GM21360 (cell line): ENCODE data around the gene DPM1.
A peak's percentile ranks its signal among the peaks of the same experiment; 100 is the strongest.

Experiments
- ATAC-seq: cut with Tn5 transposase; IDR thresholded peaks from one replicate; pipeline ENCODE4 v1.9.1; 2021; ENCODE audit warnings: mild to moderate bottlenecking, moderate library complexity; ENCODE audit not compliant: unreplicated experiment

Gene DPM1

DNA sequence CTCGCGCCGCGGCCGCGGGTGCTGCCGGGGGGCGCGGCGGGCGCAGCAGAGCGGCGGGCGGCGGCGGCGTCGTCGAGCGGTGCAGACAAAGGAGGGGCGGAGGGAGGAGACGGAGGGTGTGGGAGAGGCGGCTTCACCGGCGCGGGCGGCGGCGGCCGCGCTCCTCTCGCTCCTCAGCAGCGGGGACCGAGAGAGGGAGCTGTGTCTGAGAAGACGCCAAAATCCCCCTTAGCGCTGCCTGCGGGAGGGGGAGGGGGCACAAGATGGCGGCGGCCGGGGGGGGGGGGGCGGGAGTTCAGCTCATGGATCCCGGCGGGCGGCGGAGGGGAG, 27.4 kb downstream of the DPM1 start:
- peak; percentile 14 for ATAC-seq

DNA sequence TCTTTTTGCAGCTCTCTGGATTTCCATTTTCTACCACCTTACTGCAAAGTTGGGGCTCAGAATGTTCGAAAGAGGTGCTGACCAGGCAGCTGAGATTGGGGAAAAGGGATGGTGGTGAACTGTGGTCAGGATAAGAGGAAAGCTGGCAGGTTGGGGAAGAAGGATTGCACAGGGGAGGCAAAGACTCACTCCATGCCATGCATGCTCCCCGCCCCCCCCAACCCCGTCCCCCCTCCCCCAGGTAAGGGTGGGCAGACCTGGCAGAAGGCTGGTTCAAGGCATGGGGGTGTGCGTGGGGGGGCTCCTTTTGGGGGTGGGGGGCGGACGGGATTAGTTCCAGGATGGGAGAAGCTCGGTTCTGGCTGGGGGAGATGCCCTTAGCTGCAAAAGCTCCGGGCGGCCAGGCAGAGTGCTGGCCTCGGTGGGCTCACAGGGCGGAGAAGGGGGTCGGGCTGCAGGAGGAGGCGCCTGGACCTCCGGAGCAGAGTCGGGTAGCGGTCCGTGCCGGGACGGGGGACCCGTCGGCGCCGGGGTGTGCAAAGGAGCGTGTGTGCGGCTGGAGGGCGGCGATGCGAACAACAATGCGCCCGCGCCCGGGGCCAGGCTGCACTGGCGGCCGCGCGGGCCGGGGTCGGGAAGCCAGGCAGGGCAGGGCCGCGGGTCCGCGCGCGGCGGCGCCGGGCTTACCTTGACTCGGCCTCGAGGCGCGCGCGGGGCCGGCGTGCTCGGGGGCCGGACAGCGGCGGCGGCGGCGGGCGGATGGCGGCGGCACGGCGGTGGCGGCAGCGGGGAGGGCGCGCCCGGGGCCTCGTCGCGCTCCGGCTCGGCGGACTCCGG, 28.0 kb downstream of the DPM1 start:
- peak; percentile 7 for ATAC-seq

DNA sequence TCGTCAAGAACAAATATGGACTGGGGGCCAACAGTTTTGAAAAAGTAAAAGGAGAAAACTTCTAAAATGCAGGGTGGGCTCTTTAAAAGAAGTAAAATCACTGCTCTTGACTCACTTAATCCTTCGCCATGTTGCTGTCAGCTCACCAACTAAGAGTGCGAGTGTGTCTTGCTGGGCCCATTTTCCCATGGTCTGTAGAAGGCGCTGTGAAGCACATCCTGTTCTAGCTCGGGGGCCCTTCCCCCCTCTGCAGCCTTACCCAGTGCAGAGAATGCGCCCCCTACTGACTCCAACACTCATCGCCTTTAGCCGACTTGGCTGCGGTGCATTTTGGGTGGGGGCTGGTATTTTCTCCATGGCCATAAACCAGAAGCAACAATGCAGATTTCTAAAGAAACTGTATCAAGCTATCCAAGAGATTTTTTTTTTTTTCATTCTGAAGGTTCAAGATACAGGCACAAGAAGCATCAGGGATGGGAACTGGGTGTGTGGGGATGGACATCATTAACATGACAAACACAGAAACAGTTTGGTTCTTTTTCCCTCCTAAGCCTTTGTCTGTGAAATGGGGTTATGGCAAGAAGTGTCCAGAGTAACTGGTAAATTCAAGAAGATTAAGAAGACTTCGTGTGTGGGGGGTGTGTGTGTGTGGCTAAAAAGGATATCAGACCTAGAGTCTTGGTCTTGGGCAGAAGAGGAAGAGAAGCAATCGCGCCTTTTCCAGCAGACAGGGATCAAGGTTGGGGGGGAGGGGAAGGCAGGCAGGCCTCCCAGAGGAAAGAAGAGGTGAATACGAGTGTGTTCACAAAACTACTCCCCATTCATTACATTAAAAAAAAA, 28.8 kb downstream of the DPM1 start:
- ATAC-seq, result peak; percentile 61

DNA sequence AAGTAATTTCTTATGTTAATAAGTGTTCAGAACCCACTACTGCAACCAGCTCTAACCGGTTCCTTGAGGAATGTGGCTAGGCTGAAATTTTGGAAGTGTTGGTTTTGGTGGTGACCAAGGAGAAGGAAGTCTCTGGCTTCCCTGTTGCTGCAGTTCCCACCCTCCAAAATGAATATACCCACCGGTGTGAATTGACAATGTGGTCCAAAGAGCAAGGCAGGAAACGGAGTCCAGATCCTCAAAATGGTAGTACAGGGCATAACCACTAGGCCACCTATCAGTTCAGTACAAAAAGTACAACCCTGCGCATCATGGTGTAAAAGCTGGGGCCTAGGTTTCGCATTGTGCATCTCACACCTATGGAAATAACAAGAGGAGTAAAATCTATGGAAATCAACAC, 29.9 kb downstream of the DPM1 start:
- no peak for ATAC-seq

DNA sequence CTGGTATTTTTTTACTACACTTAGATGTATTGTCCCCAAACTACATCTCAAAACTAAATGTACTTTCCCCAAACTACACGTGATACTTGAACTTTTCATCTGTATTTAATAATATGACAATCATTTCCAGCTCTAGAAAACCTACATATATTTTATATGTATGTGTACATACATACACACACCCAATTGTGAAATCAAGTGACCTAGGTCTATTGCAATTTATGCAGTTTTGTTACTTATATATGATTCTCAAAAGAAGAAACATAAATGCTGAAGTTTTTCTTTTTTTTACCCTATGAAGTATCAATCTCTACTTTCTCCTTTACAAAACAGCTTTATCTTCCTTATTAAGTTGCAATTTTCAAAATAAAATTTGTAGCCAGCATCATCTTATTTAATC, 31.8 kb downstream of the DPM1 start:
- ATAC-seq, result no peak

DNA sequence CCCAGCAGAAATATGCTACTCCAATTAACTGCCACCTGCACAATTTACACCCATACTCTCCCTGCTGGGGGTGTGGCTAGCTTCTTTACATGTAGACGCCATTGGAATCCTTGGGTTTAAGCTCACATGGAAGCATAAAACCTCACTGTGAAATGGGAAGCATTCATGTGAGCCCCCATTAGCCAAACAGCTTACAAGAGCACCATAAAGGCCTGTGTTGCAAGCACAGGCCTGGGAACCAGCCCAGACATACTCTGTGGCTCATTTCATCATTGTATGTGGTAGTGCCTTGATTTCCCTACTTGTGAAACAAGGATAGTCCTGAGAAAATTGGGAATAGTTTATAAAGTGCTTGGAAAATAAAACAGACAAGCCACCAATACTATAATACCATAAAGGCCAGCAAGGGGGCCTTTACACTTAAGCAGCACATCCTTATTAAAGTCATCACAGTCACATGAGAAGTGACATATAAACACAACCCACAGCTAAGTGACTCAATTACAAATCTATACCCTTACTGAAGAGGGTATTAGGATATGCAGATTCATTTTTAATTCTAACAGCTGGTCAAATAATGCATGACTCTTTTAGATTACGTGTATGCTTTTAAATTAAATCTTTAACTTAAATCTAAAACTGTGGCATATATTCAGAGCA, 33.9 kb downstream of the DPM1 start:
- ATAC-seq, result no peak

DNA sequence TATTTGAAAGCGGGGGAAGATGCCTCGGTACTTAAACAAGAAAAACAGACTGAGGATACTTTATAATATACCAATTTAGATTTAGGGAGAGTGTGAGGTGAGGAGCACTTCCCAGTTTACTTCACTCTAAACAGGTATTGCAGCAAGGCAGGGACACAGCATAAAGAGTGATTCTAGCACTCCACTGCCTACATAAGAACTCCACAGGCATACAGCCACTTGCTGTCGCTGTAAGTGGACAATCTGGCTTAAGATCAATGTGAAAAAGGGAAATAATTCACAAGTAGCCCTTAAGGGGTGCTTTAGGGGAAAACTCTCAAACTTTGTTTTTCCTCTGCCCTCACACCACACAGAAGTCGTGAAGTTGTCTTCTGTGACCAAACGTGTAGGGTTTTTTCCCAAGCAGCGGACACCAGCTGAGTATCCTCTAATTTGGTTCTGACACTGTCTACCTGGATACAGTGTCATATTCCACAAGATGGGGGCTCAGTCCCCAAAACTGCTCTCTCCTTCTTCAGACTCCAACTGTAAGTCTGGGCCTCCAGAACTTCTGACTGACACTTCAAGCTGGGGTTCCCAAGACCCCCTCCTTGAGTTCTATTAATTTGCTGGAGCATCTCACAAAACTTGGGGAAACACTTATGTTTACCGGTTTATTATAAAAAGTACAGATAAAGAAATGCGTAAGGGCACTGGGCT, 36.4 kb downstream of the DPM1 start:
- ATAC-seq, result no peak

DNA sequence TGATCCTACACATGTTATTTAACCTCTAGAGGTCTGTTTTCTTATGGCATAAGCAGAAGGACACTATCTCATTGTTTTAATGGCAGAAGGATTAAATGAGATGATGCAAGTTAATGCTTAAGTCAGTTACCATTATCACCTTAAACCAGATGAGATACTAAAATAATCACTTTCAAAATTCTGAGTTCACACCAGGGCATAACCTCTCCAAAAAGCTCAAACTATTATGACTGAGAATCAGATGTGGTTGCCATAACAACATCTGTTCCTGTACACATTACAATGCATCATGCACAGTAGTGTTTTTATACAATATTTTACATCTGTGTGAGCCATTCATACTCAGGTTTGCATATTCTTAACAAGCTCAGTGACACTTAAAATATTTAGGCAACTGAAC, 37.3 kb downstream of the DPM1 start:
- no peak for ATAC-seq

DNA sequence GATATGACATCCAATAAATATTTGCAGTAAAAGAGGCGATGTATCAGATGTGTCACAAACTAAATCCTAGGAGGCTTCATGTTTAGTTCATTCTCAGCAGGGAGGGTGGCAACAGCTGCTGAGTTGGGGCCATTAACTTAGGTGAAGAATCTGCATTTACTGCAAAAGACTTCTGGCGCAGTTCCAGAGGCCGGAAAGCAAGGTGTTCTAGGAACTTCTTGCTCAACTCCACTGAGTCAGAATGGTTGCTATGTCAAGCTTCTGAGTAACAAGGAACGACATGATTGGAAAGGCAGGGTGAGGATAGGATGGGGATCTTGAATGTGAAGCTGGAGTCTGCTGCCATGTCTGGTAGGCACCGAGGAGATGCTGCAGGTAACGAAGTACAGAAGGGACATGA, 38.8 kb downstream of the DPM1 start:
- no peak for ATAC-seq

DNA sequence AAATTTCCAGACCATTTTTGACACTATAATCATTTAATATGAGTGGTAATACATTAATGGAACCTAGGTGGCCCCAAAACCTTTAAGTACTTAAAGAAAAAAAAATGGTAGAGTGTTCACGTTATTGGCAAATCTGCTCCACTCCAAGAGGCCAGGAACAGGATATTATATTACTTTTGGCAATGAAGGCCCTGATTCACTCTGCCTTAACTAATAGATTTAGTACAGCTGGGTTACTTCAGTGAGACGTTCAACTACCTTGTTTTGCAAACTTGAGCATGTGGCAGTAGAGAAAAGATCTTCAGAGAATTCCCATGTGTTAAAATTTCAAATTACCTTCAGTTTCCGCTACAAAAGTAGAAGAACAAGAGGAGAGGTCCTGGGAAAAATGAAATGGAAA, 39.9 kb downstream of the DPM1 start:
- ATAC-seq, result no peak

DNA sequence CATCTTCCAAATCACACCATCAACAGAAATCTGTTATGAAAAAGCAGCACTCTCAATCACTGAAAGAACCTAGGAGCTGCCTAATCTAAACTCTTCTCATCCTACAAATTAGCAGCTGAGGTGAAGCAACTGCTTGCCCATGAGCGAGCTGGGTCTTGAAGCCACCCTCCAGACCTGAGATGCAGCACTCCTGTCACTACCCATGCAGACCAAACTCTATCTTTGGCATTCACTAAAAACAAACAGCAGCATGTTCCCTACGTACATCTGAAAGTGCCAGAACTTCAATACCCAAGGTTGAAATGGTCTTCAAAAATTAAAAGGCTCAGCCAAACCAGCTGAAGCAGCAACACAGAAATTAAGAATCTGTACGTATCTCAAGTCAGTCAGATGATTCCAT, 41.4 kb downstream of the DPM1 start:
- ATAC-seq, result no peak

DNA sequence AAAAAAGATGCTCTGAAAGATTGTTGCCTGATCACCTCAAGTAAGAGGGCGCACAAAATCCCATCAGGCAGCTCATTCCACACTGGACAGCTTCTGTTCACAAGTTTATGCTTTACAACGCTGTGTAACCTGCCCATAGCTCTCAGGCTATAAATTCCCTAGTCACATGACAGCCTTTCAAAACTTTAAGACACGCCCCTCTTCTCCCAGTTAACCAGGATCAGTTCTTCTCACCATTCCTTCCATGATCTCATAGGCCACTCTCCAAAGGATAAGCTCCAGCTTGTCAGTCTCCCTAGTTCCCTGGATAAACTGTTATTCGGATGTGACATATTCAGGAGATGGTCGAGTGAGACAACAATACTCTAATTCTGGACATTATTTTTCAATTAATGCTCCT, 42.1 kb downstream of the DPM1 start:
- no peak for ATAC-seq

DNA sequence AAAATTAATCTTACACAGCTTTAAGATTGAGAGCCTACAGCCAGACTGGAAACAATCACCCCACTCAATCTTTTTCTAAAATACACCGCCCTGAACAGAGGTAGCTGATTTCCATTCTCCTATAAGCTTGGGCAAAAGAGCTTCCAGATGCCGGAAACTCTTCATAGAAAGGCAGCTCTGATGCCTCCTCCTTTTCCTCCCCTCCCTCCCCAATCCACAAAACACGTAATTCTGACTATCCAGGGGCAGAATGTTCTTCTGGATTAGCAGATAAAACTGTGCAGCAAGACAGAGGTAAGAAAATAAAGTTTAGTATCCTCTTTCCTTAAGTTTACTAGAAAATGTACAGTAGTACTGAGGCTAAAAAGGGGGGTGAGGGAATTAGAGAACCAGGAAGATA, 42.9 kb downstream of the DPM1 start:
- ATAC-seq, result no peak

DNA sequence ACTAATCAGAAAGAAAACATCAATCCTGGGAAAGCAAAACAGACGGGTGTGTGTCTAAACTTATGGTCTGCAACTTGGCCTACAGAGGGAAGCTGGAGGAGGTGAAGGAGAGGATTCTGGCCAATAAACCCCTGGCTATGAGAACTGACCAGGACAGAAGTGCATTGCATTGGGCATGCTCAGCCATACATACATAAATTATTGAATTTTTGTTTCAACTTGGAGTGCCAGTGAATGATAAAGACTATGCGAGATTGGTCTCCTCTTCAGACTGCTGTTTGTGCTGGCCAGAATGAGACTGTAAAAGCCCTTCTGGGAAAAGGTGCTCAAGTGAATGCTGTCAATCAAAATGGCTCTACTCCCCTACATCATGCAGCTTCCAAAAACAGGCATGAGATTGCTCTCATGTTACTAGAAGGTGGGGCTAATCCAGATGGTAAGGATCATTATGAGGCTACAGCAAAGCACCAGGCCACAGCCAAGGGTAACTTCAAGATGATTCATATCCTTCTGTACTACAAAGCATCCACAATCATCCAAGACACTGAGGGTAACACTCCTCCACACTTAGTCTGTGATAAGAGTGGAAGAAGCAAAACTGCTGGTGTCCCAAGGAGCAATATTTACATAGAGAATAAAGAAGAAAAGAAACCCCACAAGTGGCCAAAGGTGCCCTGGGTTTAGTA, 44.5 kb downstream of the DPM1 start:
- no peak for ATAC-seq

DNA sequence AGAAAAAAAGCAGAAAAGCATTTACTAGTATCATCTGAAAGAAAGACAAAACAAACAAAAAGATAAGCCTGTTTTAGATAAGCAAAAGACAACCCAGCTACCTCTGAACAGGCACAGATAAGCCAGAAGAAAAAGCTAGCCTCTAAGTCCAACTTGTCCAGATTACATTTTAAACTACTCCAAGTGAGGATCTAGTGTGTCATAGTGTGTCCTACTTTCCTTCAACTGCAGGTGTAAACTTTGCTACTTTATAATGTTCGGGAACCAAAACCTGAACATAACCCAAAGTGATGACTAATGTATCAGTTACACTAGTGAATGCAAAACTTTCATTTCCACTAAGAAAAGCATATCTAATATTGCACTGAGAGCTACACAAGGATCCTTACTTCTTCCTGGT, 46.6 kb downstream of the DPM1 start:
- no peak for ATAC-seq

DNA sequence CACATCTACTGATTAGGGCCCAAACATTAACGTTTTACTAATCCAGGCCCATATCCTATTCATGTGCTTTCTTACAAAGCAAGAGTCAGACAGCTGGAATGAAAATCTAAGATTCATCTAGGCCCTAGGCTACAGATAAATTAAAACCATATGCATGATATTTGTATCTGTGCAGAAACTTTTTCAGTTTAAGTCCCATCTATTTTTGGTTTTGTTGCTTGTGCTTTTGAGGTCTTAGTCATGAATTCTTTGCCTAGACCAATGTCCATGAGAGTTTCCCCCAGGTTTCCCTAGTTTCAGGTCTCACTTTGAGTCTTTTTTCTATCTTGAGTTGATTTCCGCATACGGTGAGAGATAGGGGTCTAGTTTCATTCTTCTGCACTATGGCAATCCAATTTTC, 47.3 kb downstream of the DPM1 start:
- no peak for ATAC-seq

DNA sequence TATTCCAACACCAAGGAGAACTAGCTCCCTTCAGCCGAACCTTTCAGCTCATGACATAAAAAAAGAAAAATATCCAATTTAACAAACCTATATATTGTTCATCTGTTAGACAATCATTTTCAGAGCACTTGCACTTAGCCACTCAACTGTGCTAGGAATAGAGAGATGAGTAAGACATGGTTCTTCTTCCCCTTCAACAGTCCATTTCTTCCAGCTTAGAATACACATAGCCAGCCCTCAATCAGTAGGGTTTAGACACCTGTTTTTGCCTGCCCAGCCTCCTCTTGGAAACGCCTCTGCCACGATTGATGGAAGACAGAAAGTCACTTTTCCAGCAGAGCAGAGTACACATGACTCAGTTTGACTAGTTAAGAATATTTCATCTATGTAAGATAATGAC, 48.9 kb downstream of the DPM1 start:
- ATAC-seq, result no peak

DNA sequence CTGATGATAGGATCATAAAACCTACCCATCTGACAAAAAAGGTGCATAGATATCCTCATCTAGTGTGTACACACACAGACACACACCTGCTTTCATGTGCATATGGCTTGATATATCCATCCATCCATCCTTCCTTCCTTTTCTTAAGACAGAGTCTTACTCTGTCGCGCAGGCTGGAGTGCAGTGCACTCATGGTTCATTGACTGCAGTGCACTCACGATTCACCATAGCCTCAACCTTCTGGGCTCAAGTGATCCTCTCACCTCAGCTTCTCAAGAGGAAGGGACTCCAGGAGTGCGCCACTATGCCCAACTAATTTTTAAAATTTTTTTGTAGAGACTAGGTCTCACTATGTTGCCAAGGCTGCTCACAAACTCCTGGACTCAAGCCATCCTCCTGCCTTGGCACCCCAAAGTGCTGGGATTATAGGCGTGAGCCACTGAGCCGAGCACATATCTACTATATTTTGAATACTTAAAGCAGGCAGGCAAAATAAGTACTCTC, 54.2 kb downstream of the DPM1 start:
- no peak for ATAC-seq

DNA sequence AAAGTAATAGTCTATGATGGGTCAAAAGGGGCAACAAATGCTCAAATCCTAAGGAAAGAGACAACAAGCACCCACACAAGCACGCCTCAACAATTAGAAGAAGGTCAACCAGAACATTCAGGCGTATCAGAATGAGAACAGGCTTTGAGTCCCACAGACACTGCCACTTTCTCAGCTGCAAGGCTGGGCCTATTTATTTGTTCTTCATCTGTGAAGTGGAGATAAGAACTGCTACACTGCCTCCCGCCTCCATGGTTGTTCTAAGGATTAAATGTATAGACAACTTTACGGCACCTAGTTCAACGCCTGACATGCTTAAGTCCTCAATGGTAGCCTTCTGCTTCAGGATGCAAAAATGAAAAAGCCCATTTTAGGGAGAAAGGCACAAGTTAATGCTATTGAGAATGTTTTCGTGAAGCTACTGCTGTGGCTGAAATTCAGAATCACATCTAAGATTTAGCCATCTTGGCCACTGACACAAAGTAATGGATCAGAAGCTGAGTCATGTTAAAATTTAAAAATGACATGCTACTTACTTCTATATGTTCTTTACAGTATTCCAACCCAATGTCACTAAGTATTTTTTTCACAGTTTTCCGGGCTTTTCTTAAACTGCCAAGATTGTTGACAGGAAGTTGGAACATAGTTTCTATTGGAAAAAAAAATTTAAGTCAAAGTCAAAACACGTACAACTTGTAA, 54.8 kb downstream of the DPM1 start:
- ATAC-seq, result no peak

DNA sequence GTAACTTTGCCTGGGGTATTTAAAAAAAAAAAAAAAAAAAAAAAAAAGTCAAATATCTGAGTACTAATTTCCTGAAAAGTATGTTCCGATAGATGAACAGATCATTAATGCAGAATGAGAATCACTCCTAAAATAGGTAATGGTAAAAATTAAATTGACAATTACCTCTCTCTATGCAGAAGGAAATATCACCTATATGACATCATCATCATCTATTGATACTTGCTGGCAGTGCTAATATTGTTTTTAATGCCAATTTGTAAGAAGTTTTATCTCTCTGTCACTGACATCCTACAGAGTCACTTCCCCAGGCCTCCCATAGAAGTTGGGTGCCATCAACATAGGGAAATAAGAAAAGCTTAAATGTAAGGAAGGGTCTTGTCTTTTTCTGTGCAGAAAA, 57.0 kb downstream of the DPM1 start:
- no peak for ATAC-seq
